HG03103 (cell line): ENCODE measurements around the gene CHRNG.

Experiments used
- ATAC-seq: cut with Tn5 transposase; IDR thresholded peaks from one replicate; pipeline ENCODE4 v1.9.1; 2021; ENCODE audit warnings: low read depth; ENCODE audit not compliant: unreplicated experiment

The CHRNG gene, protein sequence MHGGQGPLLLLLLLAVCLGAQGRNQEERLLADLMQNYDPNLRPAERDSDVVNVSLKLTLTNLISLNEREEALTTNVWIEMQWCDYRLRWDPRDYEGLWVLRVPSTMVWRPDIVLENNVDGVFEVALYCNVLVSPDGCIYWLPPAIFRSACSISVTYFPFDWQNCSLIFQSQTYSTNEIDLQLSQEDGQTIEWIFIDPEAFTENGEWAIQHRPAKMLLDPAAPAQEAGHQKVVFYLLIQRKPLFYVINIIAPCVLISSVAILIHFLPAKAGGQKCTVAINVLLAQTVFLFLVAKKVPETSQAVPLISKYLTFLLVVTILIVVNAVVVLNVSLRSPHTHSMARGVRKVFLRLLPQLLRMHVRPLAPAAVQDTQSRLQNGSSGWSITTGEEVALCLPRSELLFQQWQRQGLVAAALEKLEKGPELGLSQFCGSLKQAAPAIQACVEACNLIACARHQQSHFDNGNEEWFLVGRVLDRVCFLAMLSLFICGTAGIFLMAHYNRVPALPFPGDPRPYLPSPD

GRCh38 chr2:232539298-232540231, at the start of gene CHRNG:
Gene CHRNG, plus strand, starts transcription at chr2:232539692. Its CDS starts 56 bp downstream, at chr2:232539748.
- ATAC-seq: no peak

- no peak for ATAC-seq
These were observed 49.0 kb upstream of the CHRNG start for GRCh38 chr2:232490221-232491138.

- no peak for ATAC-seq
These were observed 48.2 kb upstream of the CHRNG start for GRCh38 chr2:232491139-232491780.

DNA sequence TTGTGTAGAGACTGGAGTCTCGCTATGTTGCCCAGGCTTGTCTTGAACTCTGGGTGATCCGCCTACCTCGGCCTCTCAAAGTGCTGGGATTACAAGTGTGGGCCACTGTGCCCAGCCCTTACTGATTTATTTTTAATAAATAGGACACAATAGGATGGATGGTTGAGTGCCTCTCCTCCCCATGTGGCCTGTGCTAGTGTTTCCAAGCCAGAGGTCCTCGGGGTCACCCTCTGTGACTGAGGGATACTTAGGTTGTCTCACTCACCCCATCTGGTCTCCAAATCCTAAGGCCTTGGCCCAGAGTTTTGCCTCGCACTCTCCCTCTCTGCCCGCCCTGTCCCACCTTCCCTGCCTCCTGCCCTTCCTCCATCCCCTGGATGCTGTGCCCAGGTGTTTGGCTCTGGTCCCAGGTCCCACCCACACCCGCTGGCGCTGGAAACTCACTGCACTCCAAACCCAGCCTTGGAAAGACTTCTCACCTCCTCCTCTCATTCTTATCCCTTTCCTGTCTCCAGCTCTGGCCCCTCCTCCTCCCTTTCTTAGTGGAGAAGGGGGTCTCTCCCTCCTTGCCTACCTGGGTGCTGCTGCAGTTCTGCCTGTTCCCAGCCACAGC, 47.1 kb upstream of the CHRNG start:
- ATAC-seq: no peak

- ATAC-seq: no peak
These were observed 46.4 kb upstream of the CHRNG start for GRCh38 chr2:232492963-232493700.

DNA sequence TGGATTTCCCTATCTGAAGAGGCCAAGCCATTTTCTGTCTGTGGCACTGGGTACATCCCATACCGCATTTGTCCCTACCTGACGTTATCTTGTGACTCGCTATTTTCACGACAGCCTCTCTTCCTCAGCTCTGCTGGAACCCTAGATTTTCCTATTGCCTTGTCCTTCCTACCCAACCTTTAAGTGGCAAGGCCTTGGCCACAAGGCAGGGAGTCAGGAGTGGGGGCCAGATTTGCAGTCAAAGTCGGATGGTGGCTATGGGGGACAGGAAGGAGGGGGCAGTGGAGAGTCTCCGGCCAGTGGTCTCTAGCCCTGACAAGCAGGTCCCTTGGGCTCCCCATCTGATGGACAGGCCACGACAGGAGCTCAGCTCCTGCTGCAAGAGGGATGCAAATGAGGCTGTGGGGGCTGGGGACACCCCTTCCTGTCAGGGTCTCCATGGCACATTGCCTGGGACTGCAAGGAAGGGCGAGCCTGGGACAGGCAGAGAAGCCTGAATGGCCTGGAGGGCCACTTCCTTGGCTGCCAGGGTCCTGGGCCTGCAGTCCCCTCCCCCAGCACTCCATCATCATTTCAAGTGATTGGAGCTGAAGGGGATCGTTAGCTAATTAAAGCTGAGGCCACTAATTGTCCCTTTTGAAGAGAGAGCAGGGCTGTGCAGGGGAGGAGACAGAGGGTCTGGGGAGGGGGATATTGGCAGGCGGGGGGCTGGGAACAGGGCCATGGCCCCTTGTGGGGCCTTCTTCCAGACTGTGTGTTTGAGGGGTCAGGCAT, 45.6 kb upstream of the CHRNG start:
- no peak for ATAC-seq

DNA sequence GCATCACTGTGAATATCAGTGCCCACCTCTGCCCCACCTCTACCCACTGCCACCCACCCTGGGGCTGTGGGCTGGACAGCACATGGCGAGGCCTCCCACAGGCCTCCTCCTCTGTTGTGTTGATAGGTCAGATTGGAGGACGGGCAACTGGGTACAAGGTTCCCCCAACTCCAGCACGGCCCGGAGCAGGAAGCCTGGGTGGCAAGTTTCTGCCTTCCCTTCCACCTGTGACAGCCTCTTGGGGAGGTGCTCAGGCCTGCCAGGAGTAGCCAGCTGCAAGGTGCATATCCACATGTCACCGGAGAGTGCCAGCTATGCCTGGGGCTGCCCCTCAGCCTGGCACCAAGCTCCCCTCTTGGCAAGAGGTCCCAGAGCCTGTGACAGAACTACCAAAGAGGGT, 45.0 kb upstream of the CHRNG start:
- ATAC-seq: no peak

- no peak for ATAC-seq
These were observed 44.2 kb upstream of the CHRNG start for GRCh38 chr2:232495292-232495691.

- ATAC-seq: no peak
These were observed 42.8 kb upstream of the CHRNG start for GRCh38 chr2:232496501-232497270.

DNA sequence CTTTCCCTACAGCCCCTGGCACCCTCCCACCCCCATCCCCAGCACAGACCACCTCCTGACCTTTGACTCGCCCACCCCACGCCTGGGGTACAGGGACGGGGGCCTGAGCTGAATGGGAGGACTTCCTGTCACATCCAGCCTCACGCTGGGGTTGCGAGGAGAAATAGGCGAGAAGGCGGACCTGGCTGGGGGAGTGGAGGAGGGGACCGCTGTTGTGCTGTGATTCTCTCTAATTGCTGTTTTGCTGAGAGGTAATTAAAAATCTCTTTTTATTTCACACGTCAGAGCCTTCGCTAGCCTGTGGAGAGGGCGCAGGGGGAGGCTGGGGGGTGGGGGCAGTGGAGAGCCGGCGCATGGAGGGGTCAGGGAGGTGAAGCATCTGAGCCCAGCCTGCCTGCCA, 42.1 kb upstream of the CHRNG start:
- no peak for ATAC-seq

- no peak for ATAC-seq
These were observed 41.0 kb upstream of the CHRNG start for GRCh38 chr2:232498452-232498851.

GRCh38 chr2:232501331-232501771, 38.1 kb upstream of the CHRNG start:
- ATAC-seq: no peak

DNA sequence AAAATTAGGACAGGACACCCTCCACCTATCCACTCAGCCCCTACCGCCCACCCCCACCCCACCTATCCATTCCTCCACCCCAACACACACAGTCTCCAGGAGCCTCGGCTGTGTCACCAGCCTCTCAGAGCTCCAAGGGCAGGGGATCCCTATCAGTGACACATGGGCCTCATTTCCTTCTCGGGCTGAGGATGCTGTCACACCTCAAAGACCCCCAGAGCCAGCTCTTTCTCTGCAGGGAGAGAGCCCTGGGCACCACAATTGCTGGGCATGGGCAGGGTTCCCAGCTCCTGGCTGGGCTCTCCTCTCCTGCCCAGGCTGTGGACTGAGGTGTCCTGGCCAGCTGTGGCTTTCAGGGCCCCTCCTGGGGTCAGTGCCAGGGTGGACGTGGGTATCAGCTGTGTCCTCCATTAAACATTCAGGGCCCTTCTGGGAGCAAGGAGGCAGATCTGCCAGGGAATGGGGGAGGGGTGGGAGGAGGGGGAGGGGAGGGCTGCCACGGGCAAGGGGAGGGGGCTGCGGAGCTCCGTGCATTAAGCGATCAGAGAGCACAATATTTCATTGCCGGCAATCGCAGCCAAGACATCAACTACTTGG, 37.6 kb upstream of the CHRNG start:
- ATAC-seq: no peak

- no peak for ATAC-seq
These were observed 37.0 kb upstream of the CHRNG start for GRCh38 chr2:232502511-232502910.

GRCh38 chr2:232502911-232503808, 36.3 kb upstream of the CHRNG start:
- ATAC-seq: no peak
